Activated naive CD8-positive, alpha-beta T cell treated with anti-CD3 and anti-CD28 coated beads, Interleukin-2, amount 50 U/mL, for 24 hours (primary cell): ENCODE data around the gene AGMO.

ENCODE experiments used
- ATAC-seq: fragments of 150-1000 bp; cut with Tn5 transposase; one replicate; pipeline ENCODE4 v1.10.0; 2021
- DNase-seq: peaks from one replicate; pipeline ENCODE4 v3.0.0; 2021
- H3K27ac Mint-ChIP-seq: one replicate; pipeline ENCODE4 v1.8.0; 2021; ENCODE audit warnings: mild to moderate bottlenecking, mixed read lengths
- H3K27me3 Mint-ChIP-seq: one replicate; pipeline ENCODE4 v1.8.0; 2021; ENCODE audit warnings: mixed read lengths
- H3K36me3 Mint-ChIP-seq: one replicate; pipeline ENCODE4 v1.8.0; 2021; ENCODE audit warnings: low read depth, mixed read lengths
- H3K4me1 Mint-ChIP-seq: one replicate; pipeline ENCODE4 v1.8.0; 2021; ENCODE audit warnings: mixed read lengths
- H3K4me3 Mint-ChIP-seq: one replicate; pipeline ENCODE4 v1.8.0; 2021; ENCODE audit warnings: mild to moderate bottlenecking, moderate library complexity, mixed read lengths
- H3K9me3 Mint-ChIP-seq: one replicate; pipeline ENCODE4 v1.8.0; 2021; ENCODE audit warnings: mixed read lengths

Gene AGMO

DNA sequence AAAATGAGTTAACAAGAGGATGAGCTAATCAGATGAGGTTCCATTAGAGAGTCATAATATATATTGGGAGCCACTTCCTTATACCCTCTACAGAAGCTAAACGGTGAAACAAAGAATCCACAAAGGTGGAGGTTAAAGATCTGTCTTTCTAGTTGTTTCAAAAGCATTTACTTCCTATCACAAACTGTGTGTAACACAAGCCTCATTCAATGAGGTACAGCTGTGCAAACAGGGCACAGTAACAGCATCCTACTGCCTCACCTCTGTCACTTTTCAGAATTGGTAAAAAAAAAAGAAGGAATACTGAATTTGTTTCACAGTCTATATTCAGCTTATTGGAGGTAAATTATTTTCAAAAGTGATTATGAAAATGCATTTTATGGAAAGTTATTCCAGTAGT, 128.7 kb downstream of the AGMO start:
- Mint-ChIP-seq H3K27ac (no peak overlapping the region), H3K4me3 (no peak overlapping the region), H3K27me3 (no peaks in the 10 kb centered on the region), H3K9me3 (peaks cover 9% of the 10 kb centered on the region), H3K4me1 (no peaks in the 10 kb centered on the region), H3K36me3 (no peaks in the 10 kb centered on the region)
- no peak for ATAC-seq
- no peak for DNase-seq

DNA sequence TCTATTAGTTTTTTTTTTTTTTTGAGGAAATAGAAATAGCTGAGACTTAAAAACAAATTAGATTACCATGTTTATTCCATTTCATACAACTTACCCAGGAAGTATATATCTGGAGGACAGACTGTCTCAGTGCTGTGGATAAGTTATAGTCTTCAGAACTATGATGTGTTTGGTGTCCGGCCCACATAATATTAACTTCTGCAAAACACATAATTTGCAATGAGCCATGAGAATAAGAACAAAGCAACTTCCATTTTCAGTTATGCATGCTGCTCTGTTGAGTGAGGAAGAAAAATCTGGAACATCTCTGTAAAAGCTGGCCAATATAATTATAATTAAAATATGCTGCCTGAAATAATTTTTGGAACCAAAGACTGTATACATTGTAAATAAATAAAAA, 130.9 kb downstream of the AGMO start:
- H3K4me1 Mint-ChIP-seq = no peaks in the 10 kb centered on the region
- DNase-seq (no peak), ATAC-seq (no peak)
- H3K9me3 Mint-ChIP-seq = peaks cover 12% of the 10 kb centered on the region
- no peak overlapping the region for H3K4me3 Mint-ChIP-seq
- no peak overlapping the region for H3K27ac Mint-ChIP-seq
- no peaks in the 10 kb centered on the region for H3K27me3 Mint-ChIP-seq
- no peaks in the 10 kb centered on the region for H3K36me3 Mint-ChIP-seq

DNA sequence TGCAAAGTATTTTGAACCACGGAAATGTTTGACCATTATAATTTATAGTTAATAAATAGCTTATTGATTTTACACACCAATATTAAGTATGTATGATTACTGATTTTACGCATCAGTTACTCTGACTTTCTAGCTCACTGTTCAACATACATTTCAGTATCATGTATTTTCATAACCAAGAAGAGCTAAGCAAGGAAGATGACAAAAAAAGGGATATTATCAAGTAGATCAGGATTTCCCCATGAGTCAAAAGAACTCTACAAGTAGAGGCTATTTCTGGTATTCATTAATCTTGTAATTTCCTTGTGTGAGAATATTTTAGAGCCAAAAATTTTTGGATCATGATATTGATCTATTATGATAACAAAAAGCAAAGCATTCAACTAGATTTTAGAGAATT, 131.6 kb downstream of the AGMO start:
- DNase-seq (no peak), ATAC-seq (no peak)
- H3K36me3 Mint-ChIP-seq = no peaks in the 10 kb centered on the region
- no peaks in the 10 kb centered on the region for H3K27me3 Mint-ChIP-seq
- no peaks in the 10 kb centered on the region for H3K4me1 Mint-ChIP-seq
- H3K27ac Mint-ChIP-seq = no peak overlapping the region
- H3K4me3 Mint-ChIP-seq = no peak overlapping the region
- H3K9me3 Mint-ChIP-seq = peaks cover 9% of the 10 kb centered on the region

DNA sequence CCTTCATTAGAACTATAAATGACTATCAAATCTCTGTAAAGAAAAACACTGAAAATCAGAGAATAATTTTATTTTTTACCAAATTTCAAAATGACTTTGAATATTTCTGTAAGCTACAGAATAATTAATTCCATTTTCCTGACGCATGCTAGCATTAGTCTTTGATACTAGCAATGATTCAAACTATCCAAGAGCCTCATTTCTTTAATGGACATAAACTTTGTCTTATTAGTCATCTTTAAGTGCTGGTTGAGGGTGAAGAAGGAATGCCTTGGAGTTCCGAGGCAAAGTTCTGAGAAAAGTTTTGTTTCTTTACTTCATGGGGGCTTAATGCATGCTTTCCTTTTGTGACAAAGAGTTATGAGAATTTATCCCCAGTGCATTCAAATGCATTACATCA, 137.3 kb downstream of the AGMO start:
- Mint-ChIP-seq H3K27ac (no peak overlapping the region), H3K36me3 (no peaks in the 10 kb centered on the region), H3K27me3 (no peaks in the 10 kb centered on the region), H3K4me1 (no peaks in the 10 kb centered on the region), H3K4me3 (no peak overlapping the region), H3K9me3 (peaks cover 18% of the 10 kb centered on the region)
- DNase-seq (no peak), ATAC-seq (no peak)

DNA sequence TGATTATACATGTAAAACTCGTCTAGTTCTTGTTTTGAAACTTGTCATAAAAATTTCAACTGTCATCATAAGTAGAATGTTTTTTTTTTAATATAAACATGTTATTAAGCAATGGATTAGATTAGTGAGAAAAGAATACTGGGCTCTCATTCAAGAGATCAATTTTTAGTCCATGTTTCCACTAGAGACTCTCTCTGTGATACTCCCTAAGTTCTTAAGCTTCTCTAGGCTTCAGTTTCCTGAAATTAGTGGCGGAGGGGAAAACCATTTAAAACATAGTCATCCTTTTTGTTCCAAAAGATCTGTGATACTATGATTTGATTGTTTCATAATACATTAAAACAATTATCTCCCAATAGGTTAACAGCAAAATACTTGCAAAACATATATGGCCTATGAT, 142.2 kb downstream of the AGMO start:
- ATAC-seq = no peak
- H3K27me3 Mint-ChIP-seq = no peaks in the 10 kb centered on the region
- no peak for DNase-seq
- peaks cover 12% of the 10 kb centered on the region for H3K9me3 Mint-ChIP-seq
- no peak overlapping the region for H3K27ac Mint-ChIP-seq
- no peak overlapping the region for H3K4me3 Mint-ChIP-seq
- H3K36me3 Mint-ChIP-seq = no peaks in the 10 kb centered on the region
- no peaks in the 10 kb centered on the region for H3K4me1 Mint-ChIP-seq

DNA sequence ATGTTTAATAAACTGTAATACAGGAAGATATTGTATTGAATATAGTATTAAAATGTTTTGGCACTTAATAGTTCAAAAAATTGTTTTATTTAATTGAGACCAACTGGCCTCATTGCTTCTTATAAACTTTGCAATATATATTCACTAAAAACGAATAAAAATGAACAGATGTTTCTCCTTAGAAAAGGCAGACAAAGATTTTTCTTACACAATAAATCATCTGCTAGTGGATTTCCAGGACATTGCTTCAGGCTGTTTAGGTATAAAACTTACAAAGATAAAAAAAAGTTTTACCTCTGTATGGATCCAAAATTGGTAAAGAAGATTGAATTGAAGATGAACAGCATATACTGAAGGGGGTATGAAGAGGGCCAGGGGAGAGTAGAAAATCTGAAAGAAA, 143.6 kb downstream of the AGMO start:
- Mint-ChIP-seq H3K9me3 (peaks cover 12% of the 10 kb centered on the region), H3K4me1 (no peaks in the 10 kb centered on the region), H3K36me3 (no peaks in the 10 kb centered on the region), H3K27me3 (no peaks in the 10 kb centered on the region), H3K4me3 (no peak overlapping the region), H3K27ac (no peak overlapping the region)
- DNase-seq = no peak
- no peak for ATAC-seq

DNA sequence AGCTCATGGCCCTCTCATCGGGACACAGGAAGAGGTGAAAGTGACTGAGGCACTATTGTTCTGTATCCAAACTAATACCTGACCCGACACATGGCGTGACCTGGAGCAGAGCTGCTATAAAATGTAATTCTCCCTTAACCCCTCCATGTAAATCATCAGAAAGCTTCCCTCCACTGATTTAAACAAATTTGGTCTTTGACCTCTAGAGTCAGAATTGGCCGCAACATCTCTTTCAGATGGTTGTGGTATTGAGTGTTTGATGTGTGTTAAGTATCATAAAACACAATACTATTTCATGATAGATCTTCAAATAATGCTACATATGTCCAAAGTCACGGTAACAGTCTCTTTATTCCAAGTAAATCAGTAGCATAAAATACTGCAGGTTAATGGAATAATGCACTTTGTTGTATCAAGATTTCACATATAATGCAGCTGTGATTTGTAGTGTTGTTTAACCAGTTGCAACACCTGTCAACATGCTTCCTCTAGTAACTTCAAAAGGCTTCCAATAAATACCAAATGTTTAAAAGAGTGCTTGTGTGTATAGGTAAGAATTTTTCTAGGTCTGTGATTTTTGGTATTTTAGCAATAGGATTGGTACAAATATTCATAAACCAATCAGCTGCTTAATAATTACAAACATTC, 144.3 kb downstream of the AGMO start:
- no peaks in the 10 kb centered on the region for H3K27me3 Mint-ChIP-seq
- ATAC-seq (no peak), DNase-seq (no peak)
- H3K4me3 Mint-ChIP-seq = no peak overlapping the region
- no peaks in the 10 kb centered on the region for H3K4me1 Mint-ChIP-seq
- peaks cover 12% of the 10 kb centered on the region for H3K9me3 Mint-ChIP-seq
- H3K36me3 Mint-ChIP-seq = no peaks in the 10 kb centered on the region
- no peak overlapping the region for H3K27ac Mint-ChIP-seq

DNA sequence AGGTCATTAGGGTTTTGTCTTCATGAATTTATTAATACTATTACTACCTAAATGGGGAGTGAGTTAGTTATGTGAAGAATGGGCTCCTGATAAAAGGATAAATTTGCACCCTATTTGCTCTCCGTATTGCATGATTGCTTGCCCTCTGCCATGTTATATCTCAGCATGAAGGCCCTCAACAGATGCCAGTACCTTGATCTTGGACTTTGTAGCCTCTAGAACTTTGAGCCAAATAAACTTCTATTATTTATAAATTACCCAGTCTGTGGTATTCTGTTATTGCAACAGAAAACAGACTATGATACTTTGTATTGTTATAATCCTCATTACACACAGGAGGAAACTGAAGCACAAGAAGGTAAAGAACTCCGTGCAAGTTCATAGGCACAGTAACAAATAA, 150.8 kb downstream of the AGMO start:
- no peak overlapping the region for H3K4me3 Mint-ChIP-seq
- no peak overlapping the region for H3K27ac Mint-ChIP-seq
- ATAC-seq (no peak), DNase-seq (no peak)
- H3K36me3 Mint-ChIP-seq = no peaks in the 10 kb centered on the region
- H3K9me3 Mint-ChIP-seq = peaks cover 4% of the 10 kb centered on the region
- no peaks in the 10 kb centered on the region for H3K27me3 Mint-ChIP-seq
- no peaks in the 10 kb centered on the region for H3K4me1 Mint-ChIP-seq

DNA sequence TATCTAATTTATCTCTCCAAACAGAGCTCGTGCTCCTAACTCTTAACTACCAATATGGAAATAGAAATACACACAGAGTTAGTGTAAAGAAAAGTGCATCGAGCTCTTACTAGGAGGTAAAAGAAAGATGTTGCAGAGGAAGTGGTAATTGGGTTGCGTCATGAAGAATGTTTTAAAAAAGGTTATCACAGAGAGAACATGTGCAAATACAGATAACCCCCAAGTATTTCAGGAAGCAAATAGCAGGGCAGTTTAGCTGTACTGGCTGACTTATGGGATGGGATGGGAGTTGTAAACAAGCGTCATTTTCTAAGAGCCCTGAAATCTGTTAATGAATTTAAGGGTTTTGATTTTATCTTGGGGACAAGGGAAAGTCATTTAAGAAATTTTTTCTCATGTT, 153.9 kb downstream of the AGMO start:
- Mint-ChIP-seq H3K27ac (no peak overlapping the region), H3K4me3 (no peak overlapping the region), H3K27me3 (no peaks in the 10 kb centered on the region), H3K9me3 (peaks cover 4% of the 10 kb centered on the region), H3K4me1 (no peaks in the 10 kb centered on the region), H3K36me3 (no peaks in the 10 kb centered on the region)
- no peak for ATAC-seq
- no peak for DNase-seq

DNA sequence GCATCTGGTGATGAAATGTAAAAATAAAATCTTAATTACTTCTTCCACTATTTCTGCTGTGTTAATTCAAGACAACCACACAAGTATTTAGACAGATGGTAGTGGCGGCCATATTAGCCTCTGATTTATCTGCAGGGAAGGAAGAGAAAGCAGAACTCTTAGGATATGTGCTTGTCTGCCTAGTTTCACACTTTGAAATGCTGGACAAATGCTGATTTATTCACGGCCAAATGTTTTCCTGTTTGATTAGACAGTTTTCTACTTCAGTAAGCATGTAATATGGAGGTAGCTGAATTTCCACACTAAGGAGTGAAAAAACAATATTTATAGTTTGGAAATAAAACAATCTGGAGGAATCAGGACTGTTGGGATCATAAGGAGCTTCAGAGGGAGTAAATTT, 158.1 kb downstream of the AGMO start:
- H3K9me3 Mint-ChIP-seq = no peaks in the 10 kb centered on the region
- no peak overlapping the region for H3K4me3 Mint-ChIP-seq
- H3K36me3 Mint-ChIP-seq = no peaks in the 10 kb centered on the region
- H3K27ac Mint-ChIP-seq = no peak overlapping the region
- H3K27me3 Mint-ChIP-seq = no peaks in the 10 kb centered on the region
- H3K4me1 Mint-ChIP-seq = no peaks in the 10 kb centered on the region
- DNase-seq = no peak
- ATAC-seq = no peak

DNA sequence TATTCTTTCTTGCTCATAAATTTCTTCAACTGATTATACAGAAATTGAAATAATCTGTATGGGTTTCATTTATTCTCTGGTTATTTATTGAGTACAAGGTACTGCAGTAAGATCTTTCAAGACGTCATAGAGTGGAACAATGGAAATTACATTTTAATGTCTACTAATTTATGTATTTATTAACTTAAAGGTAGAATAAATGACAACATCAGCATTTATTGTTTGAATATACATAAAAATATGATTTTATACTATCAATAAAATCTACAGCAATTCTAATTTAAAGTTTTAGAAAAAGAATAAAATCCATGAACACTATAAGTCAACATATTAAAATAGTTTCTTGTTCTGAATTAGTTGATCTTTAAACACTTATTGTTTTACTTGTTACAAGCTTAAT, 158.5 kb downstream of the AGMO start:
- Mint-ChIP-seq H3K27me3 (no peaks in the 10 kb centered on the region), H3K36me3 (no peaks in the 10 kb centered on the region), H3K4me3 (no peak overlapping the region), H3K4me1 (no peaks in the 10 kb centered on the region), H3K9me3 (no peaks in the 10 kb centered on the region), H3K27ac (no peak overlapping the region)
- ATAC-seq = no peak
- no peak for DNase-seq

DNA sequence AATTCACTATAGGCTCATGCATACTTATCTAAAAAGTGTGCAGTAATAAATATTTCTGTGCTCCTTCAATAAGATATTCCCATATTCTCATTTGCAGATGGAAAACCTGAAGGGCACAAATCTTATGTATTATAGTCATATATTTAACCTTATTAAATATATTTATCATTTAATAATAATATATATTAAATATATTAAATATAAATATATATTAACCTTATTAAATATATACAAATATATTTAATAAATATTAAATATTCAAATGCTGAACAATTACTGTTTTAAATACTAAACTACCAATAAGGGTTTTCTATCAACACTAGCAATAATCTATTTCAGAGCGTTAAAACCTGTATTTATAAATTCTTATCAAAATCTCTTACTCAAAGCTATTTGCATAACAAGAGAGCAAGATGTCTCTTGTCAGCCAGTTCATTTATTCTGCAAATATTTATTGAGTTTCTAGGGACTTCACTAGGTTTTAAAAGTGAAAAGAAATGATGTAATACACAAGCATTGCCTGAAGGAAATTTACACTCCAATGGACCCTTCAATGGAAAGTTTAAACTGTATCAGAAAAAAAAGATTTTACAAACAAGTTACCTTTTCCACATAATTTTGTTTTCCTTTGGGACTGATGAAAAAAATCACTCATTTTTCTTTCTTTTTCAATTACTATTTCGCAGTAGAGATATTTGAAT, 159.2 kb downstream of the AGMO start:
- Mint-ChIP-seq H3K27me3 (no peaks in the 10 kb centered on the region), H3K4me1 (no peaks in the 10 kb centered on the region), H3K36me3 (no peaks in the 10 kb centered on the region), H3K27ac (no peak overlapping the region), H3K4me3 (no peak overlapping the region), H3K9me3 (peaks cover 4% of the 10 kb centered on the region)
- ATAC-seq (no peak), DNase-seq (no peak)

DNA sequence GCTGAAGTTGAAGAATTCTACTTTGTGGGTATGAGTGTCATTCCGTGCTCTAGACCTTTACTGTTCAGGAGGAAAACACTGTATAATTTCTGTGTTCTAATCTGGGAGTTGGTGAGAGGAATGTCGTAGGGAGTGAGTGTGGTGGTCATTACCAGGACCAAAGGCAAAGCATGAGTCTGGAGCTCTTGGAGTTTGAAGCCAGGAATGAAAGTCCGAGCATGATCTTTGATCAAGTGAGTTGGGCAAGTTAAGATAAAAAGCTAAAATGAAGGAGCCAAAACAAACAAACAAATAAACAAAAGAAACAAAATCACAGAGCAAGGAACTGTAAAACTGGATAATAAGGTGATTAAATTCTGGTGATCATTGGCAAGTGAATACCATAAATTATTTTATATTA, 161.4 kb downstream of the AGMO start:
- H3K36me3 Mint-ChIP-seq = no peaks in the 10 kb centered on the region
- no peaks in the 10 kb centered on the region for H3K27me3 Mint-ChIP-seq
- no peaks in the 10 kb centered on the region for H3K4me1 Mint-ChIP-seq
- H3K27ac Mint-ChIP-seq = no peak overlapping the region
- ATAC-seq = no peak
- H3K9me3 Mint-ChIP-seq = peaks cover 7% of the 10 kb centered on the region
- H3K4me3 Mint-ChIP-seq = no peak overlapping the region
- DNase-seq = no peak

DNA sequence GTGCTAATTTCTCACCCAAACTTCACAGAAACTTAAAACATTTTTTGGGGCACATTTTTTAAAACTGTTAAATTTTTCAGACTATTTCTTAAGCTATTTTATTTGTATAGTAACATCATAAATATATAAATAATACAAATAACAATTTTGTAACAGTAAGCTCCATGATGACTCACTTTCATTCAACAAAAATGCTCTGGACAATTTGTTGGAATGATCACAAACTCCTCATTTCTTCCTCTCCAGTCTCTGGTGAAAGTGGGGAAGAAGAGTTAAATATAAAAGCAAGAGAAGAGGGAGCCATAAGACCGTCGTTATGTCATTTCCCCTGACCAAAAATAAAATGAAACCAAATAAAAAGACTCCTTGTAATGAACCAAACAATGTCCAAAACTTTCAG, 162.4 kb downstream of the AGMO start:
- peaks cover 15% of the 10 kb centered on the region for H3K9me3 Mint-ChIP-seq
- H3K4me3 Mint-ChIP-seq = no peak overlapping the region
- H3K27me3 Mint-ChIP-seq = no peaks in the 10 kb centered on the region
- no peaks in the 10 kb centered on the region for H3K4me1 Mint-ChIP-seq
- ATAC-seq (no peak), DNase-seq (no peak)
- H3K27ac Mint-ChIP-seq = no peak overlapping the region
- H3K36me3 Mint-ChIP-seq = no peaks in the 10 kb centered on the region

DNA sequence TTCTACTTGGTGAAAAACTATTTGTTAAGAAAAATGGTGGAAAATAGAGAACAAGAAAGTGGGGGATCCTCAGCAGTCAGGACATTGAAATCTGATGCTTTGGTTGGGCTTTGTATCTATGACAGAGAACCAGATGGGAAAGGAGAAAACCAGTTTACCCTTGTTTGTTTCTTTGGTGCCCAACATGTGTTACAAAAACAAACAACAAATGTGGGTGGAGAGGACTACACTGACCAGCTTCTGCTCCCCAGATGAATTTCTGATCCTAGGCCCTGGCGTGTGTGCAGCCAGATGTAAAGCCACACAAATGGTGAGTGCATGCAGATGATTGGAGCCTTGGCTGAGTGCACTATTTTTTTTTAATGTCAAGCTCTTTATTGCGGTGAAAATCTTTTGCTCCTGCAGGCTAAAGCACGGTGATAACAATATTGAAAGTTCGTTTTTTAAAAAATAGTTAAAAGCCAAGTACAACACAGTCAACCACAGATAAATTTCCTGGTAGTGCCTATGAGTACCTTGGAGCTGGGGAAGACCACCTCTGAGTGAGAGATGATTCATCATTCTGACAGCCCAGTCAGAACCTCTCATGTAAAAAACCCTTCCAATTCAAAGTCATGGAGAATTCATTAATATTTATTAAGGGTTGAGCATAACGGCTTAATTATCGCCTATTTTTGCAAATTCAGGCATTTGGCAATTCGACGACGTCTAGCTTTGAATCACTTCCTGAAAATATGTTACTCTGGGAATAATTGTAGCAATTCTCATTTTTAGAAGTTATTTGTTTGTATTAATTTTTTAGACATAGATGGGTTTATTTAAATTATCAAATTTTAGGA, 163.7 kb downstream of the AGMO start:
- H3K36me3 Mint-ChIP-seq = no peaks in the 10 kb centered on the region
- H3K4me3 Mint-ChIP-seq = no peak overlapping the region
- DNase-seq (no peak), ATAC-seq (no peak)
- H3K27me3 Mint-ChIP-seq = no peaks in the 10 kb centered on the region
- peaks cover 15% of the 10 kb centered on the region for H3K9me3 Mint-ChIP-seq
- no peaks in the 10 kb centered on the region for H3K4me1 Mint-ChIP-seq
- no peak overlapping the region for H3K27ac Mint-ChIP-seq
